AG20443 (cell line): Measurements from ENCODE around the gene LAMP2.

ENCODE experiments used
- DNase-seq: peaks from one replicate; pipeline ENCODE4 v3.0.0; 2012; ENCODE audit warnings: low spot score, mixed read lengths

LAMP2 gene

GRCh38 chrX:120456973-120457372 is 12.1 kb downstream of the LAMP2 start:
- peak; percentile 9 for DNase-seq

- no peak for DNase-seq
Observed at GRCh38 chrX:120453985-120454384, 15.1 kb downstream of the LAMP2 start.

- peak; percentile 35 for DNase-seq
Observed at GRCh38 chrX:120452131-120452530, 17.0 kb downstream of the LAMP2 start.

GRCh38 chrX:120450163-120450562 is 18.9 kb downstream of the LAMP2 start:
- no peak for DNase-seq

- DNase-seq = peak; percentile 11
Observed at GRCh38 chrX:120446498-120446897, 22.6 kb downstream of the LAMP2 start.

- no peak for DNase-seq
Observed at GRCh38 chrX:120439921-120440320, 29.2 kb downstream of the LAMP2 start.

GRCh38 chrX:120429776-120430540 is 39.1 kb downstream of the LAMP2 start:
- no peak for DNase-seq

GRCh38 chrX:120428309-120428708 is 40.8 kb downstream of the LAMP2 start:
- DNase-seq = no peak

- no peak for DNase-seq
Observed at GRCh38 chrX:120426599-120426998, 42.5 kb downstream of the LAMP2 start.

- DNase-seq = no peak
Observed at GRCh38 chrX:120419463-120419862, 49.6 kb downstream of the LAMP2 start.

GRCh38 chrX:120408168-120408567 is 60.9 kb downstream of the LAMP2 start:
- no peak for DNase-seq

- DNase-seq = no peak
Observed at GRCh38 chrX:120406638-120407037, 62.5 kb downstream of the LAMP2 start.

GRCh38 chrX:120402369-120402768 is 66.7 kb downstream of the LAMP2 start:
- no peak for DNase-seq

GRCh38 chrX:120401301-120401700 is 67.8 kb downstream of the LAMP2 start:
- DNase-seq = no peak

GRCh38 chrX:120380699-120381098 is 88.4 kb downstream of the LAMP2 start:
- no peak for DNase-seq

- no peak for DNase-seq
Observed at GRCh38 chrX:120379937-120380681, 89.0 kb downstream of the LAMP2 start.

GRCh38 chrX:120378570-120378969 is 90.5 kb downstream of the LAMP2 start:
- DNase-seq = no peak
